ENCODE measurements around the gene SNX9.

The SNX9 gene

DNA sequence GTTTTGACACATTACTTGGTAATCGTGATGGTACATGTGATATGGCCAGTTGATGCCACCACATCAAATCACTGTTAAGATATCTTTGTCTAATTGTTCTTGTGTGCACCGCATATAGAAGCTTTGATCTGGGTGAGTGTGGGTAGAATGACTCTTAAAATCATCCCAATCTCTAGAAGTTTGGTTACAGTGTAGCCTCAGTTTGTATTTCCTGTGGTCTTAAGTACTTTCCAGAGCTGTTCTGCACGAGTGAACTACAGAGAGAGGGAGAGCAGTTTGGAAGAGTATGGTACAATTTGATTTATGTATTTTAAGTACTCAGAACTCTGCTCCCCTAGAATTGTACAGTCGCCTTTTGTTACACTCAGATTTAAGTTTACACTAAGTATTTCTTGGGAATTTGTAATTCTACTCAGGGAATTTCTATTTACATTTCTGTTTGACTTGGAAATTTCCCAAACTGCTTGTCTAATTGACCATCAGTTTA is 37.5 kb downstream of the SNX9 start:
- DNase-seq = no peak

DNA sequence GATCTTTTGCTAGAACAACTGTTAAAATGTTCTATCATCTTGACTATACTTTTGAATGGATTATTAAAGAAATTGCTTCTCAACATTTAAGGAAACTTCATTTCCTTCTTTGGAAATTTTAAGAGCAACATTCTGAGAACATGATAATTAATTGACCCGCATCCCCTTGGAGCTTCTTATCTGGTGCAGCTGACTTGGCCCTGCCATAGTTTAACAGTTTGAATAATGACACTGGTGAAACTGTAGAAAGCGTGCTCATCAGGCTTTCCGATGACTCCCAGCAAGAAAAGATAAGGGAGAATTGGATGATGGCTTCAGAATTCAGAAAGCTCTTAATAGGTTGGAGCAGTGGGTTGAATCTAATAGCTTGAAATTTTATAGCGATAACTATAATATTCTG is 38.1 kb downstream of the SNX9 start:
- DNase-seq = no peak

DNA sequence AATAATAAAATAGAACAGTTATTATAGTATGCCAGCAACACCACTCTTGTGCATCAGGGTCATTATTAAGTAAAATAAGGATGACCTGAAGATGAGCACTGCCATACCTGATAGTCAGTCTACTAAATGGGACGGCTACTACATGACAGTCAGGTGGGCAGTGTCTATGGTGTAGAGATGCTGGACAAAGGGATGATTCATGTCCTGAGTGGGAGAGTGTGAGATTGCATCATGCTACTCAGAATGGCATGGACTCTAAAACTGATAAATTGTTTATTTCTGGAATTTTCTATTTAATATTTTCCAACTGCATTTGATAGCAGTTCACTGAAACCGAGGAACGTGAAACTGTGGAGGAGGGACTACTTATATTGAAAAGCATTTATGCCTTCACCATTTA is 38.8 kb downstream of the SNX9 start:
- DNase-seq = no peak

DNA sequence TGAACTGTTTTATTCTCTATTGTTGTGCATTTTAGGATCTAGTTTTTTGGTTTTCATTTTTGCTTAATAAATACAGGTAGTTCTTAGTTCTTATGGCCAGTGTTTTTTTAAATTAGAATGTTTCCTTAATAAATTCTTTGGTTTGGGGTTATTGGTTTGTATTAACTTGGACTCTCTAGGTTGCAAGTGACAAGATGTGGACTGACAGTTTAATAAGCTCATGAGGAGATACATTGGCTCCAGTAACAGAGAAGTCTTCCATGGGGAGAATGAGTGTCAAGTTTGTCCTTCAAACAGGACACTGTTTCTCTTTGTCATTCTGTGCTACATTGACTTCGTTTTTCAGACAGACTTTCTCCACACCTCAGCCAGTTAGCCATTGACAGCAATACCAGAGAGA is 39.7 kb downstream of the SNX9 start:
- DNase-seq = no peak

DNA sequence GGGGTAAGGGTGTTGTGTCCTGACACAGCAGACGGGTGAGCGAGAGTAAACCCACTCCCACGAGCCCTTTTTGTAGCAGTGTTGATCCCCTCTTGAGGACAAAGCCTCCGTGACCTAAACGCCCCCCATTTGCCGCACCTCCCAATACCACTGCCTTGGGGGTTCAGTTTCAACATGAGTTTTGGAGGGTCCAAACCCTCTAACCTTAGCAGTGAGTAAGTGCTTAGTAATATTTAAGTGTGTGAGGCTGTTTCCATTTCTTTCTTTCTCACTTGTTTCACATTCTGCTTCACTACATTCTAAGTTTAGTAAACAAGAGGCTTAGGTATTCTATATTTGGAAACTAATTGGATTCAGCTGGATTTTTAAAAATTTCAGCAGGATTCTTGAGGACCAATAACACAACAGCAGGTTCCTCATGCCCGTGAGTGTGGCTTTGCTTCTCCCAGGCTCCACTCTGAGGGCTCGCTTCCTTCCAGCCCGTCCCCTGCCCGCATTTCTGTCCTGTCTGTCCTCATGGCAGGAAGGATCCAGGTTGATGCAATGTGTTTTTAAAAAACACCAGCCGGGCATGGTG is 41.2 kb downstream of the SNX9 start:
- DNase-seq = no peak

DNA sequence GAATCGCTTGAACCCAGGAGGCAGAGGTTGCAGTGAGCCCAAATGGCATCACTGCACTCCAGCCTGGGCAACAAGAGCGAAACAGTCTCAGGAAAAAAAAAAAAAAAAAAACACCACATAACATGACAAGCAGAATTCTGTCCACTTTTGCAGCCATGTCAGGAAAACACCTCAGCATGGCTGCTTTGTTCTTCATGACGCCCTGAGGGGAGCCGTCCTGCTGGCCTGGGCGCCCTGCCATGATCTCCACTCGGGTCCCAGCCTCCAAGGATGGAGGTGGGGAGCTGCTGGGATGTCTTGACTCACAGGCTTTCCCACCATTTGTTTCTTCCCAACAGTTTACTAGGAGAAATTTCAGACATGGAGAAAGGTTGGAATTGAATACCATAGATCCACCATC is 42.2 kb downstream of the SNX9 start:
- no peak for DNase-seq

DNA sequence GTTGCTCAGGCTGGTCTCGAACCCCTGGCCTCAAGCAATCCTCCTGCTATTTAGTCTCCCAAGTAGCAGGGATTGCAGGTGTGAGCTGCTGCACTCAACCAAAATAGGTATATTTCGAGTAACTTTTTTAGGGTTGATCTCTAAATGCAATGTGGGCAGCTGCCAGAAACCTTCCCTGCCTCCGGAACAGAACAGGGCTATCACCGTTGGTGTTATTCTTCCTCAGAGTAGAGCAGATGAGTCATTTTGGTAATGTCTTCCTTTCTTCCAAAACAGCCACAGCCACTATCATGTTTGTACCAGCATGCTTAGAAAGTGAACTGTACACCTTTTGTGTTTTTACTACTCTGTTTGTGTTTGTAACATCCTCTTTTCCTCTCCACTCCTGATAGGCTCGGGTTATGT is 44.1 kb downstream of the SNX9 start:
- no peak for DNase-seq

DNA sequence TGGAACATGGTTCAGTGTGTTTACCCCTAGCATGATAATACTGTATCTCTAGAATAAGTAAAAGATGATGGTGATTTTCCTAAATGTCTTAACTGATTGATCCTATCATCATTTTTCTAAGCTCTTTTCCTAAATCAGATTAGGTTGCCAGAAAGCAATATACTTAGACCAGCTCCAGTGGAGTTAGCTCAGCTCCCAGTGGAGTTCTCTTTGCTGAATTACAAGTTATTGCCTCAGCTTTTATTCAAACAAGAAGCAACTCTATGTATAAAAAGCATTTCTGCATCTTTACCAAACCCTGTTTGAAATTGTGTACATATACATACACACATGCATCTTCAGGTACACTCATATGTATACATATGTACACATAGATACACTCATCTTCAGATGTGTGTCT is 44.9 kb downstream of the SNX9 start:
- DNase-seq = no peak

DNA sequence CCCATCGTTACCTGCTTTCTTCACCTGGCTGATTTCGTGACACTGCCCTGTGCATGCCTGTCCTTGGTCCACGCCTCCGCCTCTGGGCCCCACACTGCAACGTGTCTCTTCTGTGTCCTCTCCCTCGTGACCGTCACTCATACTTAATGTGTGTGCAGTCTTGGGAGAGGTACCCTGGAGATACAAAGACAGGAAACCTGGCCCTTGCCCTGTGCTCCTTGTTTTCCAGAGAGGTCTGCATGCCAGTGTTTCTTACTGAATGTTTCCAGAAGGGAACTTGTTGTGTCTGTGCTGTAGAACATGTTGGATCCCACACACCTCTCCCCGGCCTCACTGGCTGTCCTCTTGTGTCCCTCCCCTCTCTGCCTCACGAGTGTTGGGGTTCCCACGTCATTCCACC is 45.8 kb downstream of the SNX9 start:
- DNase-seq = no peak

DNA sequence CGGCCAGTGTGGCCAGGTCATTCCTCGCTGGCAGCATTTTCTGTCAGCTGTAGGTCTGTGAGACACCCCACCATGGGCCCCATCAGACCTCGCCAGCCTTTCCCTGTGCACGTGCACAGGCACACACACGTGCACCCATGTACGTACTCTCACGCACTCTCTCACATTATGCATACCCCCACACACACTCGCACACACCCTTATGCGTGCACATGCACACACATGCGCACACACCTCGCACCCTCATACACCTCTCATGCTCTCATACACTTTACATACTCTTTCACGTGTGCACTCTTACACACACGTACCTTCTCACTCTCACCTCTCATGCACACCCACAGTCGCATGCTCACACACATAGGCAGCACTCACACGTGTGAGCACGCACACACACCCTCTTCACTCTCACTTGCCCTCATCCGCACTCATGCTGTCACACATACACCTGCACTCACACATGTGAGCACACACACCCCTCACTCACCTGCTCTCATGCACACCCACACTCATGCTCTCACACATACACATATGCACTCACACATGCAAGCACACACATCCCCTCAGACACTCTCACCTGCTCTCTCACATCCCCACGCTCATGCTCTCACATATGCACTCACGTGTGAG is 46.7 kb downstream of the SNX9 start:
- no peak for DNase-seq

DNA sequence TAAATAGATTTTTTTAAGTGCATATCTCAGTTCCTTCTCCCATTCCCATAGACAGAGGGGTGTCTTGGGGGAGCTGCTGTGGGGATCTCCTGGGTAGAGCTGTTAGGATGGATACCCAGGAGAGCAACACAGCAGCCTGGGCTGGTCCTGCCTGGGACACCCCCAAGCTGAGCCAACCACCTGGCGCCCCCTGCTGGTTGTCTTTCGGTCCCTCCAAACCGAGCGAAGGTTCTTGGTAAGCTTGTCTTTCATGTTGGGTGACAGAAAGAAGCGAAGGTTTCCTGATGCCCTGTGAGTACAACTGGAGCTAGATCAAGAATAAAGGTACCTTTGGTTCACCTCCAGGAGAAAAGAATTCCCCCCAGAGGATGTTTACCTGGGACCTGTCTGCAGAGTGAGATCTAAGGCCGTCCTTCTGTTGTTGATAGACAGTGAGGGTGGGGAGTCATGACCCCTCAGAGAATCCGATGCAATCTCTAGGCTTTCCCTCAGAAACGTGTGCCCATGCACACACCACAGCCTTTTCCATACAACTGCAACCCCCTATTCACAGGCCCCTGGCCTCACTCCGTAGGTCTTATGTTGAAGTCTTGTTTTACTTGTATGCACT is 50.8 kb downstream of the SNX9 start:
- DNase-seq = peak; percentile 82

DNA sequence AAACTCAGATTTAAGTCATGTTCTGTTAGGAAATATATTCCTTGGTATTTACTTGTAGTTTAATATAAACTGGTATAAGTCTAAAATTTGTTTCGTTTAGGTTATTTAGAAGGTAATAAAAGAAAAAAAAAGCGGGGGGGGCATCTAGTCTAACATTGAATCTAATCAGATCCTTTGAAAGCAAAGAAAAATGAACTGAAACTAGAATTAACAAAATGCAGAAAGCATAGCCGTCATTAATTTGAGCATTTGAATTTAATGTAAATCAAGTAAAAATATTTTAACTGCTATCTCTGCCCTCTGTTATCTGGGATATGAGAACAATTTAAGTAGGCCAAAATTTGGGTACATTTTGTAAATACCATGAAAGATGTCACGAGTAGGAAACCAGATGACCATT is 54.1 kb downstream of the SNX9 start:
- DNase-seq = no peak

DNA sequence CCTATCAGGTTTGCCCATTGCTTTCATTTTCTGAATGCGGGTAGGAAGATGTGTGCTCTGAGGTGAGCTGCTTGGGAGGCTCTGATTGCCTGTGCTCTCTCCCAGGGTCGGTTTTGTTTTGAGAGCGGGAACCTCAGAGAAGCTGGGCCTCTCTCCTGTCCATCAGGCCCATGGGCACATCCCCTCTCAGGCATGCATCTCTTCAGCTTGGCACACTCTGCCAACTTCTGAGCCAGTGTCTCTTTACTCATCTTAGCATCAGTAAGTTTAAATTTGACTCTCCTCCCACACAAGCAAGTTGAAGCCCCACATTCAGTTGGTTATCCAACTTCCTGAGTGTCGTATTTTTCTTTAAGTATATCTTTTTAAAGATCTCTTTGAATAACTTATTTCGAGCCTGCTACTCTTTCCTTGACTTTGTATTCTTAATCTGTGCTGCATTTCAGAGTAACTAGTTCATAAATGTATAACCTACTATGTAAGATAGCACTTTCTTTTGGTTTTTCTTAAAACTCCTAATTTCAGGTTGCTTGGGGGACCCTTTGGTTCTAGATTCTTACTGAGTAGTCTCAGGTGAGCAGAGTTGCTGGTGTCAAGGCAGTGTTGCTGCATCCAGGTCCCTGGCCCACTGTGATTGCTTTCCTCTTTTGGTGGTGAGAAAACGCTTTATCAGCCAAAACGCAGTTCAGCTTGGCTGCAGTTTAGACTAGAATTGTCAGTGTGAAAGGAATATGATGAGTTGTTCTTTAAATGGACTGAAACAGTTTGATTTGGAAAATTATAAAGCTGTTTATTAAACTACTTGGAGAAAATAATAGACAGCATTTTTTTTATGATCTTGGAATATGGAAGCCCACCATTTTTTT is 54.8 kb downstream of the SNX9 start:
- no peak for DNase-seq

DNA sequence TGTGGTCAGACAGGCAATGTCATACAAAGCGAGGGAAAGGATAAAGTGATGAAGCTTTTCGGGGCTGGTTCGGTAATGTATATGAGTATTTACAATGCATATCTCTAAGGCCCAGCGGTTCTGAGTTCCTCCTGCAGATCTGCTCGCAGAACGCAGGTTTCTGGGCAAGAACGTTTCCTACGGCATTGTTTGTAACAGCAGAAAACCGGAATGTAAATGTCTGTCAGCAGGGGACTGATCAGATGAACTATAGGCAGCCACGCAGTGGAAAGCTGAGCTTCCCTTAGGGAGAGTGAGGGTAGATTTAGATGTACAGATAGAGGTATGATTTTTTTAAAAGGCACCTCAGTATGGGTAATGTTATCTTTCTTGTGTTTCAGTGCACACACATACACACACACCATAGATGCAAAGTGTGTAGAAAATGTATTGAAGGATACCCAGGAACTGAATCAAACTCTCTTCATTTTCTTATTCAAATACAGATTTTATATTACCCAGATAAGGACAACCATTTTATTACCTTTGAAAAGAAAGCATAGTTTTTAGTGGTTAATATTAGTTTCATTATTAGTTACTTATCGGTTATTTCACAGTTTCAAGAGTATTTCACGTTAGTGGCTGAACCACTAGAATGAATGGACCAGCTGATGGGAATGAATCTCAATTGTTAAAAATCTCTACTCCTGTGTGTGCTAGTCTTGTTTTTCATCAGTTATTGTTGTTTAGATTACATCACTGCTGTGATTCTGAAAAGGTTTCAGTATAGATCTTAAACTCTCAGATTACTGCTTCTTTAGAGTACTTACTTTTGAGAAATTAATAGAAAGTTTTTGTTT is 56.2 kb downstream of the SNX9 start:
- DNase-seq = no peak

DNA sequence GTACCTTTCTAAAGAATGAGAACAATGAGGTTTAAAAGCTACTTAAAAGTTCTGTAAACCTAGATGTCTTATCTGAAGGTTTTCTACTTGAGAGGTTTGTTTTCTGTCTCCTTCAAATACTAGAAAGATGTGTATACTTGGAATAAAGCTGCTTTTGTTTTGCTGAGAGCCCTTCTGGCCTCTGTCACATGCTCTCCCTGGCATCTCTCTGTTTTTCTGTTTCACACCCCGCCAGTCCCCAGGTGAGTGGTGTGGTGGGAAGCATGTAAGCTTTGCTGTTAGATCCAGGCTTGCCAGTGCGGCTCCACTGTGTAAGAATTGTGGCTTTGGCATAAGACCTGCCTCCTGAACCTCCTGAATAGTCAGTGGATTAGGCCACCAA is 56.8 kb downstream of the SNX9 start:
- DNase-seq = peak; percentile 62

DNA sequence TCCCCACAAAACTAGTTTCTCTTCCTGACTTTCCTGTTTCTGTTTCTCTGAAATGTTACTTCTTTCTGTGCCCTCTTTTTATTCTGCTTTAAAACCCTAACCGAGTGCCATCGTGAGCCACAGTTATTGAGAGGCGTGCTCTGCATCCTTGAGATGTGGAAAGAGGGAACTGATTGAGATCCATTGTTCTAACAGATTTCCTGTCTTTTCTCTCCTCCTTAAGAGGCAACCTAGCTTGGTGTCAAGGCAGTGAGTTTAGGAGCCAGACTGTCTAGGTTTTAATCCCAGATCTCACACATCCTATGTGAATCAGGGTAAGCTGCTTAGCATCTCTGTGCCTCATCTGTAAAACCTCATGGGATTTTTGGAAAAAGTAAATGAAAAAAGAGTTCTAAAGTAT is 57.5 kb downstream of the SNX9 start:
- DNase-seq = no peak

DNA sequence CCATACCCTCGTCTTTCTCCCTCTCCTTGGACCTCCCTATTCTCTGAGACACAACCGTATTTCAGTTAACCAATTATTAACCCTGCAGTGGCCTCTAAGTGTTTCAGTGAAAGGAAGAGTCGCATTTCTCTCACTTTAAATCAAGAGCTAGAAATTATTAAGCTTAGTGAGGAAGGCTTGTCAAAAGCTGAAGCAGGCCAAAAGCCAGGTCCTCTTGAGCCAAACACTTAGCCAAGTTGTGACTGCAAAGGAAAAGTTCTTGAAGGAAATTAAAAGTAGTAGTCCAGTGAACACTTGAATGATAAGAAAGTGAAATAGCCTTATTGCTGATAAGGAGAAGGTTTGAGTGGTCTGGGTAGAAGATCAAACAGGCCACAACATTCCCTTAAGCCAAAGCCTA is 58.3 kb downstream of the SNX9 start:
- DNase-seq = no peak

DNA sequence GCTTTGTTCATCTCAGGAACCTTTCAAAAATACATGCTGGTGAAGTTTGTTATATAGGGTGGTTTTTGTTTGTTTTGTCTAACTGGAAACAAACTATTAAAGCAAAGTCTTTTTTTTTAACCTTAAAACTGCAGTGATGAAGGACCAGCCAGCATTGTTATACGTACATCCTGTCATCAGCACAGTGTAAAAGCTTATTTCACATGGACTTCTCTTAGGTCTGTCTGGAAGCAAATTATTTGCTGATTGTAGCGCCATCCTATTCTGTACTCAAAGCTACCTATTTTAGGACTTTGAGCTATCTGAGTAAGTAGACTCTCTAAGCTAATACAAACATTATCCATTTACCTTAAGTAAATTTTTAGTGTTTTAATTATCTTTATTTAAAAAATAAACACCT is 61.7 kb downstream of the SNX9 start:
- no peak for DNase-seq

DNA sequence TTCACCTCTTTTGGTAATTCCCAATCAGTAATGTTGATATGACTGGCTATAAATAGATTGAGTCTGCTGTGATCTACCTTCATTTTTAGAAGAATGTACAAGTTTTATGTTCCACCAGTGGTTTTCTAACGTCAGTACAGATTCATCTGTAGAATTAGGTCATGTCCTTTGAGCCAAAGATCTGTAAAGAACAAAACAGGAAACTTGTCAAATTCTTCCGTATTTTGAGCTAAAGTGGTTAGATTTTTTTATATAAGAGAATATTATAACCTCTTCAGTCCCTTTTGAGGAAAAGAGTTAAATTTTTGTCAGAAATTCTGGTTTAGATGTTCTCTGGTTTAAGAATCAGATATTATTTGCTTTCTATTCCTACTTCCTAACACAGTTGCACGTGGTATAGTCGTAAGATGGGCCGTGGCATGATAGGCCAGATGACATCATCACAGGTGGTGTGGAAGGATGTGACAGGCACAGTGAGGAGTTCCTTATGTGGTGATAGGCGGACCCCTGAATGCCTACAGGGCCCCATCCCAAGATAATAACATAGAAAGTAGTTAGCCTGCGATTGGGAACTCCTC is 62.3 kb downstream of the SNX9 start:
- no peak for DNase-seq

DNA sequence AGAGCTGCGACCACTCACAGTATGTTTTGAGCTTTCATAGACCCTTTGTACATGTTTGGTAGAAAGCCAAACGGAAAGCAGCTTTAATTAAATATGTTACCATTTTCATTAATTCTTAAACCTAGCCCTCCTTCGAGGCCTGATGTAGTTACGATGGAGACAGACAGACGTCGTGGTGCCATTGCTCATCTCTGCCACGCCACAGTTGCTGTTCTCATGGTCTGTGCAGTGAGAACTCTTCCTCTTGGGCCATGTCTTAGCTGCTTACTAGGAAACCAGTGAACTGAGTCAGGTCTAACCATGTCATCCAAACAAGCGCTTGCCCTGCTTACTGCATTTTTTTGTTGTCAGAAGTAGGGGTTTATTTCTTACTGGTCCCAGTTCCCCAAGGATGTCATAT is 62.8 kb downstream of the SNX9 start:
- DNase-seq = no peak

DNA sequence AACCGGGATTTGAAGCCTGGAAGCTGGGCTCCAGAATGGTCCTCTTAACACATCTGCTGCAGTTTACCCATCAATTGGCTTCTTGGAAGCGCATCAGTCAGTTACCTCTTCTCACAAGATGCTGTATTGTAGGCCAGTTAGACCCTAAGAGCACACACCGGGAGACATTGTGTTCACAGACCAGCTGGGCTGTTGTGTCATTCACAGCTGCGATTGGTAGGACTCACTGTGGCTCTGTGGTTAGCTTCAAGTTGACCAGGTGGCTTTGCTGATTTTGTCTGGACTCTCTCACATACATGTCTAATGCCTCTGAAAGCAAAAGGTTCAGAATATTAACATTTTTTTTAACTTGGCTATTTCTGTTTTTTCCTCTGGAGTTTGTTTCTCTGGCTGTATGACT is 64.8 kb downstream of the SNX9 start:
- no peak for DNase-seq

DNA sequence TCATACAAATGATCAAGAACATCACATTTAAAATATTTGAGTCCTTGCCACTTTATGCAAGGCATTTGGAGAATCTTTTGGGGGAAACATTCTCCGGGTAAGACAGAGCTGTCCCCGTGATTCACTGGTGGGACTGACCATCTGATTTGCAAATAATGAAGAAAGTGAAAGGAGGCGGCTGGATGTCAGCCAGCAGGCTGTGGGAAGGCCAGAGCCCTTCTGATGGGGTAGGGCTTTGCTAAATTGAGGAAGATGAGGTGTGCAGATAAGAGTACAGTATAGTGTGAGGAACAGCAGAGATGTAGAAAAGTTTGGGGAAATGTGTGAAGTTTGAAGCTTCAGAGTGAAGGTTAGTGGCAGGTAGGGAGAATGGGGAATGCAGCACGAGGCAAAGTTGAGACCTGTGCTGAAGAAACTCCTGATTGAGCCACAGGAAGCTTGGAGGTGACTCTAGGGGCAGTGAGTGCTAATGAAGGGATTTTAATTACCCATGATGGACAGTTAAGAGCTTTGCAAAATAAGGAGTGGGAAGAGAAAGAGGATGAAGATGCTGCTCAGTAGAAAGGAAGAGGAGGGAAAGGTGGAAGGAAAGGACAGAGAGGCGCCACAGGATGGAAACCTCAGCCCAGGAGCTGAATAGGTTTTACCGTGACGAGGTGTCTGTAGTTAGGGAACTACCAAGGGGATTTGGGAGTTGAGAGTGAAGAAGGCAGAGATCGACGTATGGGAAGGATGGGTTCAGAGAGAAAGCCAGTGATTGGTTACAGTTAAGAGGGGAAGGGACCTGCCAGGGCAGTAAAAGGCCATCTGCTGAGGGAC is 68.7 kb downstream of the SNX9 start:
- no peak for DNase-seq
